Urothelium cell line (cell line): ENCODE measurements around the gene TBC1D22A.

Experiments used
- DNase-seq: peaks from one replicate; pipeline ENCODE4 v3.0.0; 2011; ENCODE audit warnings: low spot score, mixed read lengths
- FAIRE-seq: peaks from 2 replicates; lab custom pipeline; 2011; peaks lifted over from hg19 to GRCh38; lab: Jason Lieb, UNC

The TBC1D22A gene

DNA sequence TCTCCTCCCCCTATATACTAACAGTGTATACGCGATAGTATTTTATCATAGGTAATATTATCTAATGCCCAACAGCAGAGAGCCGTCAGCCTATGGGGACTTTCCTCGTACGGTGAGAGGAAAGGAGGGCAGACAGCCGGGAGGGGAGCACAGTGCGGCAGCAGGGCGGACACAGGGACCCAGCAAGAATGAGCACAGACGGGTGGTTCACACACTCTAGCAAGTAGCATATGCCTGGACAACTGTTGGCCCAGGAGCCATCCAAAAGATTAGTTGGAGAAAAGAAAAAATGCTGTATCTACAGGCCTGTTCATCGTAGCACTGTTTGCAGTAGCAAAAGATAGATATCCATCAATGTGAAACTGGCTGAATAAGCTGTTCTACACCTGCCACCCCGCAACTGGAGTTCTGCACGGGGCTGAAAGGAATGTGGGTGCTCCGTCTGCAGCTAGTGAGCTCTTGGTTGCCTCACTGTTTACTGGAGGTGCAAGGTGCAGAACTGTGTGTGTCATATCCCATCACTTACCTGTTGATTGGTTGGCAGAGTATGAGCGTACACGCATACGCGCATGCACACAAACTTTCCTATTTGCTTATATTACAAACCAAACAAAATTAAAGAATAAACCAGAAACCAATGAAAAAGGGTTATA, 324.3 kb downstream of the TBC1D22A start:
- FAIRE-seq: peak; percentile 40

DNA sequence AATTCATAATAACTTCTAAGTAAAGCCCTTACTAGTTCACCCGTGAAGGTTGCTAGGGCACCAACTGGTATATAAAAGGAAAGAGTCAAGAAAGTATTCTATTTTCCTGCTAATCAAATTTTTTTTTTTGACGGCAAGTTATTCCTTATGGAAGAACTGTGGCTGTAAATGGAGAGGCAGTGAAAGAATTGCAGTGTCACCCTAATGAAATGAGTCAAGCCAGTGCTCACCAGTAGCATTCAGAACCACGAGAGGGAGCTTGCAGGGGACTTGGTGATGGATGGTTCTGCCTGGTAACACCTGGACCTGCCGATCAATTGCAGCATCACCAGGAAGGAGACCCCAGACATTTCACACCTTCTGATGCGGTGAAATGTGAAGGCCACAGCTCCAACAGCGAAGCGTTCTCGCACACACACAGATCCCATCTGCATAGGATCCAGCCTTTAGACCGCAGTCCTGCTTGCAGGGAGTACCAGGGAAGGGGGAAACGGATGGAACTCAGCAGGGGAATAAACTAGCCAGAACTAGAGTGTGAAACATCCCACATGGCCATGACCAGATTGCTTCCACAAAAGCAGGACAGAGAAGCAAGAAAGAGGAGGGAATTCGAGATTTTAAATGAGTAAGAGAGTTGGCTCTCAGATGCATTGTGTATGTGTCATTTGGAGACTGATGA, 326.2 kb downstream of the TBC1D22A start:
- DNase-seq (no peak), FAIRE-seq (no peak)

More for the DNA sequence above, 324.3 kb downstream of the TBC1D22A start:
- DNase-seq: no peak

DNA sequence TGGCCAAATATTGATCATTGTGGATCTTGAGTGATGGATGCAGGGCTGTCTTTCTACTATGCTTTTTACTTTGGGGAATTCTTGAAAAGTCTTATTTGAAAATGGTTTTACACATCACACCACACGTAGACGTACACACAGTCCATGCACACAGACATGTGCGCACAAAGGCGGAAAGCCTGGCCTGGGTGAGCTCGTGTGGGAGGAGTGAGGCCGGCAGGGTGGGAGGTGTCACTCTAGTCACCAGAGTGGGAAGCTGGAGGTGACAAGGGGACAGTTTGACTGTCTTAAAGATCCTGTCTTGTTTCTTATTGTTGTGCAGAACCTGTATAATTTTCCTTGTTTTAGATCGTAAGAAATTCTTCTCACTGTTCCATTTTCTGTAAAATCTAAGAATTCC, 326.9 kb downstream of the TBC1D22A start:
- no peak for FAIRE-seq
- no peak for DNase-seq

DNA sequence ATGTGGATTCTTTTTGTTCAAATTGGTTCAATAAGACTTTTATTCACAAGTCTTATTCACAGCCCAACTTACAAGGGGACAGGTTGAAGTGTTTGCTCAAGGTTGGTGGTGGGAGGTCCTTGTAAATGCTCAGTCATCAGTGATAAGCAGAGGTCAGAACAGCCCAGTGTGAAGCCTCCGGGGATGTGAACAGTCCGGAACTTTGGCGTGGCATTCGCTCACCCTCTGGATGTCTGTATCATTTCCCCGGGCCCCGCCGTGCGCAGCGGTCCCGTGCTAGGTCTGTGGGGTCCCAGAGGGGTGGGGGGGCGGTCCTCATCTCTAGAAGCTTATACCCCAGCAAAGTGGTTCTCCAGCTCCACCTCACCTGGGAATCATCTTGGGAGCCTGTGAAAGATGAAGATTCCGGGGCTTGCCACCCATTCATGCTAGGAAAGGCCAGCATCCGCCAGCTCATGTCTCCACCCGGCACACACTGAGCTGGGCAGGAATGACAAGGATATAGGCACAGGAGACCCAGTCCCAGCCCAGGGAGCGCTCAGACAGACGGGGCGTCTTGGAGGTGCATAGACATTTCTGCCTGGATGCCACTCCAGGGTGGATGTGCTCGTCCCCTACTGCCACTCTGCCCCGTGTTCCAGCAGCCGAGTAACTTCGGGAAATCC, 327.5 kb downstream of the TBC1D22A start:
- no peak for FAIRE-seq
- DNase-seq: no peak

DNA sequence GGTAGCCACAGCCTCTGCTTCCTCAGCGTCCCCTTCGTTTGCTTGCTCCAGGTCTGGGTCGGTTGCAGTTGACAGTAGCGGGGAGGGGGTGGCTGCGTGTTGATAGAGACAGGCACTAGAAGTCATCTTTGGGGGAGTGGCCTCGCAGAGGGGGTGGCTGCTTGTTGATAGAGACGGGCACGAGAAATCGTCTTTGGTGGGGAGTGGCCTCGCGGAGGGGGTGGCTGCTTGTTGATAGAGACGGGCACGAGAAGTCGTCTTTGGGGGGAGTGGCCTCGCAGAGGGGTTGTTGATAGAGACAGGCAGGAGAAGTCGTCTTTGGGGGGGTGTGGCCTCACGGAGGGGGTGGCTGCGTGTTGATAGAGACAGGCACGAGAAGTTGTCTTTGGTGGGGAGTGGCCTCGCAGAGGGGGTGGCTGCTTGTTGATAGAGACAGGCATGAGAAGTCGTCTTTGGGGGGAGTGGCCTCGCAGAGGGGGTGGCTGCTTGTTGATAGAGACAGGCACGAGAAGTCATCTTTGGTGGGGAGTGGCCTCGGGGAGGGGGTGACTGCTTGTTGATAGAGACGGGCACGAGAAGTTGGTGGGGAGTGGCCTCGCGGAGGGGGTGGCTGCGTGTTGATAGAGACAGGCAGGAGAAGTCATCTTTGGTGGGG, 328.3 kb downstream of the TBC1D22A start:
- no peak for FAIRE-seq
- no peak for DNase-seq

DNA sequence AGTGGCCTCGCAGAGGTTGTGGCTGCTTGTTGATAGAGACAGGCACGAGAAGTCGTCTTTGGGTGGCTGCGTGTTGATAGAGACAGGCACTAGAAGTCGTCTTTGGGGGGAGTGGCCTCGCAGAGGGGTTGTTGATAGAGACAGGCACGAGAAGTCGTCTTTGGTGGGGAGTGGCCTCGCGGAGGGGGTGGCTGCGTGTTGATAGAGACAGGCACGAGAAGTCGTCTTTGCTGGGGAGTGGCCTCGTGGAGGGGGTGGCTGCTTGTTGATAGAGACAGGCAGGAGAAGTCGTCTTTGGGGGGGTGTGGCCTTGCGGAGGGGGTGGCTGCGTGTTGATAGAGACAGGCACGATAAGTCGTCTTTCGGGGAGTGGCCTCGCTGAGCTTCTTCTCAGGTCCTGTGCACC, 328.8 kb downstream of the TBC1D22A start:
- DNase-seq (no peak), FAIRE-seq (peak; percentile 74)

DNA sequence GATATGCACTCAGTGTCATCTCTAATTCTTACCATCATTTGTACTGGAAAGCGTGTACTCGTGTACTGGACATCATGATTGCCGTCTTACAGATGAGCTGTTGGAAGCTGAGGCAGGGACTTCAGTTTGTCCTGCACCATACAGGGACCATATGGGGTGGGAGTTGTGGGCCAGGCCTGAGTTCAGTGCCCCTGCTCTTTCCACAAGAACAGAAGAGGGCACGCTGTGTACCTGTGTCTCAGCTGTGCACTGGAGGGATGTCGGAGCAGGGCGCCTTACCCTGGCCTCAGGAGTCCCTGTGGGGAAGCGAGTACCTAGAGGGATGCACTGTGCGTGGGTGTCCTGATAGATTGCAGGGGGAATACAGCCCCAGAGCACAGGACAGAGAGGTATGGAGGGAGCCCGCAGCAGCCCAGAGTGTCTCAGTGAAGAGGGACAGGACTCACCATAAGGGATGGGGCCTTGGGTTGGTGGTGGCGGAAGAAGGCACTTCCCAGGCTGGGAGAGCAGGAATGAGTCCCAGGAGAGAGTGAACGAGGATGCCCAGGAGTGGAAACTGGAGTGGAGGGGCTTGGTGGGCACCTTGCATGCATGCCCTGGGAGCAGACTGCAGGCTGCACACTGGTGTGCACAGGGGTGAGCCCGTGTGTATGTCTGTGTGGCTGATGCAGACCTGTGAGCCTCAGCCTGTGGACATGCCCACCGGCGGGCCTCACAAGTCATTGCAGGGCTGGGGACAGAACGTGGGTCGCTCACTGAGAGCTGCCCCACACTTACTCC, 329.7 kb downstream of the TBC1D22A start:
- no peak for FAIRE-seq
- no peak for DNase-seq

DNA sequence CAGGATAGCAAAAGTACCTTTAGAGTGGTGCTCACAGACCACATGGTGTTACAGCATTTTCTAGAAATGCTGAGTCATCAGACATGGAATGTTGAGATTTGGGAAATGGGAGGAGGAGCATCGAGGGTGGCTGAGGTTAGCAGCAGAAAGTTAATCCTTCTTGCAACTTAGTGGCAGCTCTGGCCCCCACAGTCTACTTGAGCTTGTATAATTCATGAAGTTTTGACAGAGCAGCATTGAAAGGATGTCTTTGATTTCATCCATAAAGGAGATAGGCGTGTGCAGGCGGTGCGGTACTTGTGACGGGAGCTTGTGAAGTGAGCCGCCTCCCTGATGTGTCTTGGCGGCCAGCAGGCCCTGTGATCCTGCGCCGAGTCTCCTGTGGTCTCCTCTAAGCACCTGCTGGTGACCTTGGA, 330.5 kb downstream of the TBC1D22A start:
- DNase-seq (peak; percentile 56), FAIRE-seq (no peak)

DNA sequence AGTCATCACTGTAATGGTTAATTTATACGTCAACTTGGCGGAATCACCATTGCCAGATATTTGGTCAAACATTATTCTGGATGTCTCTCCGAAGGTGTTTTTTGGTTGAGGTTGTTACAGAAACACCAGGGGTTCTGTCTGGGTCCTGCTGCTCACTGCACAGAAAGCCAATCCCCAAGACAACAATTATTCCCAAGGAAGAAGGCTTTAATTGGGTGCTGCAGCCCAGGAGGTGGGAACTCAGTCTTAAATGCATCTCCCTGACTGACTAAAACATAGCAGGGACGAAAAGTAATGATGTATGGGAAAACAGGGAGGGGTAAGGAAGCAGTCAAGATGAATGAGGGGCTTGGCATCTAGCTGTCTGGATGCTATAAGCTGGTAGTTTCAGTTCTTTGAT, 331.3 kb downstream of the TBC1D22A start:
- FAIRE-seq (peak; percentile 56), DNase-seq (no peak)

DNA sequence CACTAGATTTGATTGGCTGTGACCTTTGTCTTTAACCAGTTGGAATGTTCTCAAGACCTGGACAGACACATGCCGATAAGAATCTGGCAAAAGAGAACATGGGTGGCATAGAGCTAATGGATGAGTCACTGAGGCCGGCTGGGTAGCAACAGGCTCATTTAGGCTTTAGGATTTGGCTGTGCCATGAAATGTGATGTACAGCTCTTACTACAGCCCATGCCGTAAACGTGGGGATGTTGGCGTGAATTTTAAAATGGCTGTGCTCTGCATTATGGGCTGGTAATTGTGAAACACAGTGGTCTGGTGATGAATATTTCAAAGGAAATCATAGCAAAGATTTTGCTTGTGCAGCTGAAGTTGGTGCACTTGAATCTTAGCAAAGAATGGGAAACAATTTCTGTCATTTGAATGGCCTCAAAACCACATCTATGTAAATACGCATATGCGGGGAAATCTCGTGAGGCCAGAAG, 332.4 kb downstream of the TBC1D22A start:
- no peak for FAIRE-seq
- DNase-seq: peak; percentile 40

DNA sequence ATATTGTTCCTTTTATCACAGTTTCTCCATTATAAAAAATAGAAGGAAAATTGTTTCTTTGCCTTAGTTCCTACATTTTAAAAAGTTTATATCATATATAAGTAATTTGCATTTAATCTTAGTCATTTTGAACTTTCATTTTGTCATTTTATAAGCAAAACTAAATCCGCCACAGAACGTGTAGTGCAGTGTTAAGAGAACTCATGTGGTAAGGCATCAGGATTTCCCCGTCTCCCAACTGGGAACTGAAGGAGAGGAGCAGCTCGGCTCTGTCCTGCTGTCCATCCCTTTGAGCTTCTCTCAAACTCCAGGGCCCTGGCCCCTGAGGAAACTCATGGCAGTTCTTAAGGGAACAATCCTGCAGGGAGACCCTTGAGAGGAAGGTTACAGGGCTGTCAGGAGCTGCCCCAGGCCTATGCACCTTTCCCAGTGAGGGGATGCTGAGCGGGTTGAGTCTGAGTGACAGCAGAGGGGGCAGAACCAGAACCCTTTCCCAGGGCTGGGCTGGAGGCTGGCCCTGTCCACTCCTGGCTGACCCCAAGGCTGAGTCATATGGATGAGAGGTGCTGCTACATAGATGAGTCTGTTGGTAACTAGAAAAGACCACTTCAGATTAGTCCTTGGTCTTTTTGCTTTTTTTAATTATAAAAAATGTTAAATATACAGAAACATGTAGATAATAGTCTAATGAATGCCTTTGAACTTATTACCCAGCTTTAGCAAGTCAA, 333.1 kb downstream of the TBC1D22A start:
- DNase-seq (no peak), FAIRE-seq (no peak)

DNA sequence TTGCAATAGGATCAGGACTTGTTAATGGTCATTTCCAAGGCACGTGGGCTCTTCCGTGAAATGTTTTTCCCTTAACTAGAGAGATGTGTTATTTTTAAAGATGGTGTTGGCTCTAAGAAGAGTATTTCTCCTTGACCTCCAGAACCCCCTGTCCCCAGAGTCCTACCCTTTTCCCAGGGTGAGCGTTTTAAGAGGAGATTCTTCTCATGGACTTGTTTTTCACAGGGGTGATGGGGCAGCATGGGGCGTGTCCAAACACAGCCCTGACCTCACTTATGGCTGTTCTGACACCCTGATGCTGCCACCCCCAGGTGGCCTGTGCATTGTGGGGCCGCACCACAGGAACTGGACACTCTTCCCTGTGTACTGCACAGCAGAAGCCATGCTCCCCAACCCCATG, 335.7 kb downstream of the TBC1D22A start:
- FAIRE-seq (no peak), DNase-seq (no peak)

DNA sequence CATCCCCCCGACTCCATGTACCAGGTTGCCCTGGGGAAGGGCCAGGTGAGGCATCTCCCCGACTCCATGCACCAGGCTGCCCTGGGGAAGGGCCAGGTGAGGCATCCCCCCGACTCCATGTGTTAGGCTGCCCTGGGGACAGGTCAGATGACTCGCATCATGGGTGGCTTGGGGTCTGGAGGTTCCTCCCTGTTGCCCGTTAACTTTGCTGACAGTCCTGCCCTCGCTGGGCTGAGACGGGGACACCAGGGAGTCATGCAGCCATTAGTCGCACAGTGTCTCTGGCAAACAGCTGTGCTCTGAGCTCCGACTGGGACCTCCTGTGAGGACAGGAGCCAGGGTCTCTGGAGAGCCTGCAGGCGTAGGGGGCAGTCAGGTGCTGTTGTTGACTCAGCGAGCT, 336.1 kb downstream of the TBC1D22A start:
- DNase-seq (no peak), FAIRE-seq (no peak)

DNA sequence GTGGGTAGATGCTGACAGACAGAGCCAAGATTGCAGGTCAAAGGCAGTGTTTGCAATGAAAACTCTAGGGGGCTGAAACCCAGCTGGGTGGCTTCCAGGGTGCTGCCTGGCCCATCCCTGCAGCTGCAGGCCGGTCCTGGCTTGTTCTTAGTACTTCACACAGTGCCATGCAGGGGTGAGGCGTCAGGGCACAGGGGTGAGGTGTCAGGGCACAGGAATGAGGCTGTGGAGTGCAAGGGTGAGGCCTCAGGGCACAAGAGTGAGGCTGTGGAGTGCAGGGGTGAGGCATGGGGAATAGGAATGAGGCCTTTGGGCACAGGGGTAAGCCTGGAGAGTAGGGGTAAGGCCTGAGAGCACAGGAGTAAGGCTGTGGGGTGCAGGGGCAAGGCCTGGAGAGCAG, 337.6 kb downstream of the TBC1D22A start:
- FAIRE-seq (no peak), DNase-seq (no peak)

DNA sequence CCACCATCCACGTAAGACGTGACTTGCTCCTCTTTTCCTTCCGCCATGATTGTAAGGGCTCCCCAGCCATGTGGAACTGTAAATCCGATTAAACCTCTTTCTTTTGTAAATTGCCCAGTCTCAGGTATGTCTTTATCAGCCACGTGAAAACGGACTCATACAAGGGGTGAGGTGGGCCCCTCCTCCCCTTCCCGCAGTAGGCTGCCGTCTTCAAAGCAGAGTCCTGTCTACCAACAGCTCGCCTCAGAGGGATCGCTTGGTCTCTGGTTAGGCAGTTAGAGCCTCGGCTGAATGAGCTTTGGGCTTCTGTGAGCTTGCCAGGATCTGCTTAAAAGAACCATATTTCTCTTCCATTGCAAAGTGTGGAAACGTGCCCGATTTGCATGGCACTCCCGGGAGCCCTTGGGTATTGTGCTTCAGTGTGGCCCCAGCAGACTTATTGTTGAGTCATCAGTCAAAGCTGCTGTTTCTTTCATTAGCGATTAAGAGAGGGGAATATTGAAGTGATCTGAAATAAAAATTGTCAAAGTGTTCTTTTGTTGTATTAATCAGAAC, 338.3 kb downstream of the TBC1D22A start:
- FAIRE-seq (no peak), DNase-seq (no peak)

DNA sequence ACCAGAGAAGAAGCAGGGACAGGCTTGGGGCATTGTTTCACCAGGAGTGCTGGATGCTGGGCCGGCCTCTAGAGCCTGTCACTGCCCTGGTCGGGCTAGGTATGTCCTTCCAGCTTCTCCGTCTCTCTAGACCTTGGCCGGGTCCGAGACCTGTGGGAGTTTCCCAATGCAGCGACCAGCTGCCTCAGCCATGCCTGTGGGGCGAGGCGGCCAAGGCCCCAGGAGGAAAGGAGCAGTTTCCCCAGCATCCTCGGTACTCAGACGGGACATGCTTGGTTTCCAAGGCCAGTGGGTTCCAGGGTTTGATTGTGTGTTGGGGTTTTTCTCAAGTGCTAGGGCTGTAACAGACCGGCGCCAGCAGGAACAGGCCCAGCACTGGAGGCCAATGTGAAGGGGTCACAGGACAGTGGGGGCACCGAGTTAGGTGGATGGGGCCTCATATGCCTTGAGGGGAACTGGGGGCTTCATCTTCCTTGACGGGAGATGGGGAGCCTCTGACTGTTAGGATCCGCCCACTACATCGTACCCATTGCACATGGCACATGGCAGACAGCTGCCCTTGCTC, 339.0 kb downstream of the TBC1D22A start:
- no peak for FAIRE-seq
- no peak for DNase-seq

DNA sequence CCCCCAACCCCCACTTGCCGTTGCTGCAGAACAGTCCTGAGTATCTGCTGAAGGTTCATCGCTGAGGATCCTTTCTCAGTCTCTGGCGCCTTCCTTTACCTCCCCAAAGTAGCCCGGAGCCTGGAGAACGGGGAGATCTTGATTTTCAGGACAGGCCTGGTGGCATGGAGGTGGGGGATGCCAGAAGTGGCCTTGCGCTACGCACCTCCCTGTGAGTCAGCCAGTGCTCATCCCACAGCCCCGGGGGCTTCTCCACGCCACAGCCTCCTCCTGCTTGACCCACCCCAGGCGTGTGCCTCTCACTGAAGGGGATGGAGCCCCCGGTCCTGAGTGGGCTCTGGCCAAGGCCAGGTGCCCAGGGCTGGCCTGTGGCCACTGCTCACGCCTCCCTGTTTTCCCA, 339.6 kb downstream of the TBC1D22A start:
- no peak for FAIRE-seq
- DNase-seq: no peak

DNA sequence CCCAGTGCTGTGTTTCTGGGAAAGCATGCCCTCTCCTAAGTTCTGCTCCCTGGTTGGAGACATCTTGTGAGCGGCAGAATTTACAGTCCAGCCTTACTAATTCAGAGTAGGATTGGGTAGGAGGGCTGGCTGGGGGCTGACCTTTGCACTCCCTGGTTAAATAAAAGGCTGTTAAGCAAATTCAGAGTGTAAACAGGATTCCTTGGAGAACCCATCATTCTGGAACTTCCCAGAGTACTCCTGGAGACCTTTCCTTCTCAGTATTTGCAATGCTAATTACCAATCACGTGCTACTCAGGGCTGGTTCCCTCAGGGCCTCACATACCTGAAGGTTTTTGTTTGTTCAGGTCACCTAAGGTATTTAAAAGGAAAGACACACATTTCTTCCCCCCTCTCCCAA, 340.2 kb downstream of the TBC1D22A start:
- DNase-seq (no peak), FAIRE-seq (no peak)

DNA sequence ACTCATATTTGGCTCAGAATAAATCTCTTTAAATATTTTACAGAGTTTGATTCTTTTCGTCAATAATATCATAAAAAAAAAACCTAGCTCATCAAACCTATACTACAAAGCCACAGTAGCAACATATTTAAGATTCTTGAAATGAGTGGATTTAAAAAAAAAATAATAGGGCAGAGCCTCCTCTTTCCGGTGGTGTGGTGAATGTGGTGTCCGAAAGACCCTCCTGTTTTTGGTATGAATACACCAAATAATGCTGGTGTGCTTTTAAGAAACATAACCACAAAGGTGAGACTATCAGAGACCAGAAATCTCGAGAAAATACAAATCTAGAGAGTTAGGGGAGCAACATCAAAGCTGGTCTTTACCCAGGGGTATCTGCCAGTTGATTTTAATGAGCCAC, 342.6 kb downstream of the TBC1D22A start:
- FAIRE-seq: no peak
- DNase-seq: no peak
